T-helper 2 cell treated with Interferon-gamma antibody and Interleukin-4, amounts not matched to agents 5 μg/mL and 100 μg/mL, for 36 hours (primary cell): ENCODE measurements around the gene IRS2.

Experiments used
- DNase-seq: peaks from one replicate; pipeline ENCODE4 v3.0.0; 2021; ENCODE audit warnings: low spot score
- H3K27ac Mint-ChIP-seq: one replicate; pipeline ENCODE4 v1.8.0; 2021; ENCODE audit warnings: mild to moderate bottlenecking, mixed read lengths
- H3K27me3 Mint-ChIP-seq: one replicate; pipeline ENCODE4 v1.8.0; 2021; ENCODE audit warnings: low read depth, mixed read lengths
- H3K36me3 Mint-ChIP-seq: one replicate; pipeline ENCODE4 v1.8.0; 2021; ENCODE audit warnings: low read depth, mixed read lengths
- H3K4me1 Mint-ChIP-seq: one replicate; pipeline ENCODE4 v1.8.0; 2021; ENCODE audit warnings: low read depth, mixed read lengths
- H3K4me3 Mint-ChIP-seq: one replicate; pipeline ENCODE4 v1.8.0; 2022; ENCODE audit warnings: mild to moderate bottlenecking, moderate library complexity, mixed read lengths
- H3K9me3 Mint-ChIP-seq: one replicate; pipeline ENCODE4 v1.8.0; 2021; ENCODE audit warnings: mixed read lengths

IRS2 gene

GRCh38 chr13:109816112-109816807 lies 29.9 kb upstream of the IRS2 start:
- no peaks in the 10 kb centered on the region for H3K9me3 Mint-ChIP-seq
- no peak overlapping the region for H3K27ac Mint-ChIP-seq
- no peak overlapping the region for H3K4me3 Mint-ChIP-seq
- H3K36me3 Mint-ChIP-seq, result no peaks in the 10 kb centered on the region
- no peaks in the 10 kb centered on the region for H3K4me1 Mint-ChIP-seq
- no peak for DNase-seq
- peaks cover 33% of the 10 kb centered on the region for H3K27me3 Mint-ChIP-seq

GRCh38 chr13:109815651-109816050 lies 29.3 kb upstream of the IRS2 start:
- H3K4me1 Mint-ChIP-seq, result no peaks in the 10 kb centered on the region
- DNase-seq, result no peak
- no peaks in the 10 kb centered on the region for H3K36me3 Mint-ChIP-seq
- H3K27me3 Mint-ChIP-seq, result peaks cover 28% of the 10 kb centered on the region
- H3K27ac Mint-ChIP-seq, result no peak overlapping the region
- no peaks in the 10 kb centered on the region for H3K9me3 Mint-ChIP-seq
- H3K4me3 Mint-ChIP-seq, result no peak overlapping the region

- Mint-ChIP-seq H3K27ac (no peak overlapping the region), H3K36me3 (no peaks in the 10 kb centered on the region), H3K9me3 (no peaks in the 10 kb centered on the region), H3K27me3 (peaks cover 18% of the 10 kb centered on the region), H3K4me1 (no peaks in the 10 kb centered on the region), H3K4me3 (no peak overlapping the region)
- DNase-seq, result no peak
Measured at GRCh38 chr13:109813663-109814062, 27.3 kb upstream of the IRS2 start.

- H3K27ac Mint-ChIP-seq, result no peak overlapping the region
- H3K27me3 Mint-ChIP-seq, result peaks cover 18% of the 10 kb centered on the region
- no peaks in the 10 kb centered on the region for H3K4me1 Mint-ChIP-seq
- no peak for DNase-seq
- H3K9me3 Mint-ChIP-seq, result no peaks in the 10 kb centered on the region
- H3K4me3 Mint-ChIP-seq, result no peak overlapping the region
- no peaks in the 10 kb centered on the region for H3K36me3 Mint-ChIP-seq
Measured at GRCh38 chr13:109812382-109812781, 26.0 kb upstream of the IRS2 start.

GRCh38 chr13:109810761-109811510 lies 24.6 kb upstream of the IRS2 start:
- no peak overlapping the region for H3K4me3 Mint-ChIP-seq
- H3K4me1 Mint-ChIP-seq, result no peaks in the 10 kb centered on the region
- H3K27me3 Mint-ChIP-seq, result peaks cover 11% of the 10 kb centered on the region
- H3K27ac Mint-ChIP-seq, result no peak overlapping the region
- H3K9me3 Mint-ChIP-seq, result no peaks in the 10 kb centered on the region
- no peaks in the 10 kb centered on the region for H3K36me3 Mint-ChIP-seq
- DNase-seq, result no peak

- Mint-ChIP-seq H3K4me3 (no peak overlapping the region), H3K36me3 (no peaks in the 10 kb centered on the region), H3K4me1 (no peaks in the 10 kb centered on the region), H3K27me3 (peaks cover 18% of the 10 kb centered on the region), H3K27ac (no peak overlapping the region), H3K9me3 (no peaks in the 10 kb centered on the region)
- DNase-seq, result no peak
Measured at GRCh38 chr13:109809216-109809932, 23.0 kb upstream of the IRS2 start.

- Mint-ChIP-seq H3K27me3 (peaks cover 28% of the 10 kb centered on the region), H3K4me1 (no peaks in the 10 kb centered on the region), H3K9me3 (no peaks in the 10 kb centered on the region), H3K4me3 (no peak overlapping the region), H3K36me3 (no peaks in the 10 kb centered on the region), H3K27ac (no peak overlapping the region)
- DNase-seq, result no peak
Measured at GRCh38 chr13:109807345-109807744, 21.0 kb upstream of the IRS2 start.

- H3K36me3 Mint-ChIP-seq, result no peaks in the 10 kb centered on the region
- no peak overlapping the region for H3K27ac Mint-ChIP-seq
- H3K9me3 Mint-ChIP-seq, result no peaks in the 10 kb centered on the region
- H3K4me1 Mint-ChIP-seq, result no peaks in the 10 kb centered on the region
- peaks cover 43% of the 10 kb centered on the region for H3K27me3 Mint-ChIP-seq
- no peak for DNase-seq
- H3K4me3 Mint-ChIP-seq, result no peak overlapping the region
Measured at GRCh38 chr13:109804654-109805053, 18.3 kb upstream of the IRS2 start.

GRCh38 chr13:109803825-109804224 lies 17.4 kb upstream of the IRS2 start:
- Mint-ChIP-seq H3K27ac (no peak overlapping the region), H3K36me3 (no peaks in the 10 kb centered on the region)

GRCh38 chr13:109802936-109803335 lies 16.6 kb upstream of the IRS2 start:
- Mint-ChIP-seq H3K27ac (no peak overlapping the region), H3K4me3 (no peak overlapping the region), H3K4me1 (no peaks in the 10 kb centered on the region), H3K9me3 (no peaks in the 10 kb centered on the region), H3K36me3 (no peaks in the 10 kb centered on the region), H3K27me3 (peaks cover 53% of the 10 kb centered on the region)
- no peak for DNase-seq

More at GRCh38 chr13:109803825-109804224, 17.4 kb upstream of the IRS2 start:
- H3K4me1 Mint-ChIP-seq, result no peaks in the 10 kb centered on the region
- no peak overlapping the region for H3K4me3 Mint-ChIP-seq
- DNase-seq, result no peak
- H3K9me3 Mint-ChIP-seq, result no peaks in the 10 kb centered on the region
- H3K27me3 Mint-ChIP-seq, result peaks cover 47% of the 10 kb centered on the region

- H3K27me3 Mint-ChIP-seq, result peaks cover 42% of the 10 kb centered on the region
- H3K9me3 Mint-ChIP-seq, result no peaks in the 10 kb centered on the region
- no peak for DNase-seq
- H3K36me3 Mint-ChIP-seq, result peaks cover 3% of the 10 kb centered on the region
- peaks cover 51% of the 10 kb centered on the region for H3K4me1 Mint-ChIP-seq
- H3K27ac Mint-ChIP-seq, result no peak overlapping the region
- H3K4me3 Mint-ChIP-seq, result peak overlapping the region; percentile 34
Measured at GRCh38 chr13:109795011-109795410, 8.6 kb upstream of the IRS2 start.

GRCh38 chr13:109794095-109794494 lies 7.7 kb upstream of the IRS2 start:
- no peak overlapping the region for H3K4me3 Mint-ChIP-seq
- peaks cover 44% of the 10 kb centered on the region for H3K27me3 Mint-ChIP-seq
- peaks cover 57% of the 10 kb centered on the region for H3K4me1 Mint-ChIP-seq
- H3K27ac Mint-ChIP-seq, result no peak overlapping the region
- DNase-seq, result no peak
- peaks cover 3% of the 10 kb centered on the region for H3K36me3 Mint-ChIP-seq
- no peaks in the 10 kb centered on the region for H3K9me3 Mint-ChIP-seq

- Mint-ChIP-seq H3K27me3 (peaks cover 44% of the 10 kb centered on the region), H3K4me1 (peaks cover 67% of the 10 kb centered on the region), H3K9me3 (no peaks in the 10 kb centered on the region), H3K4me3 (peak overlapping the region; percentile 78), H3K36me3 (peaks cover 3% of the 10 kb centered on the region), H3K27ac (peak overlapping the region; percentile 88)
- no peak for DNase-seq
Measured at GRCh38 chr13:109792416-109793059, 6.2 kb upstream of the IRS2 start.
